Uterus (tissue), 2 donors: Measurements from ENCODE around the gene FOXN1.
"Not testable (repeated sequence)": the region's sequence is repeated elsewhere in the genome, so short reads cannot be mapped to it uniquely, and the experiment has no call there.

ENCODE experiments used
- POLR2A ChIP-seq, 2 donors: fragments of 450-650 bp; IDR thresholded peaks; one replicate each; pipeline ENCODE4 v1.6.1; 2016; ENCODE audit warnings: antibody characterized with exemption in 2 of 2, mild to moderate bottlenecking in 1 of 2, moderate library complexity in 1 of 2
- TF ChIP-seq, protein P1 (sequence below), 4 experiments: fragments of 200-600 bp in 2 of 4; fragments of 450-650 bp in 2 of 4; sonication (generic) in 2 of 4; IDR thresholded peaks; one replicate each; pipeline ENCODE4 v1.5.1; 2016 to 2019; ENCODE audit warnings: antibody characterized with exemption in 4 of 4, mild to moderate bottlenecking in 2 of 4, moderate library complexity in 1 of 4

DNA sequence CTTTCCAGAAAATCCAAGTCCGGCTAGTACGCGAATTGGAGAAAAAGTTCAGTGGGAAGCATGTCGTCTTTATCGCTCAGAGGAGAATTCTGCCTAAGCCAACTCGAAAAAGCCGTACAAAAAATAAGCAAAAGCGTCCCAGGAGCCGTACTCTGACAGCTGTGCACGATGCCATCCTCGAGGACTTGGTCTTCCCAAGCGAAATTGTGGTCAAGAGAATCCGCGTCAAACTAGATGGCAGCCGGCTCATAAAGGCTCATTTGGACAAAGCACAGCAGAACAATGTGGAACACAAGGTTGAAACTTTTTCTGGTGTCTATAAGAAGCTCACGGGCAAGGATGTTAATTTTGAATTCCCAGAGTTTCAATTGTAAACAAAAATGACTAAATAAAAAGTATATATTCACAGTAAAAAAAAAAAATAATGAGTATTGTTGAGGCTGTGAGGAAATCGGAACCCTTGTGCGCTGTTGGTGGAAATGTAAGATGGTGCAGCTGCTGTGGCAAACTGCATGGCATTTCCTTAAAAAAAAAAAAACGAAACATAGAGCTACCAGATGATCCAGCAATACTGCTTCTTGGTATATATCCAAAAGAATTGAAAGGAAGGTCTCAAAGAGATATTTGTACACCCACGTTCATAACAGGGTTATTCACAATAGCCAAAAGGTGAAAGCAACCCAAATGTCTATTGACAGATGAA, 38.0 kb upstream of the FOXN1 start:
- TF ChIP-seq, protein P1, sequence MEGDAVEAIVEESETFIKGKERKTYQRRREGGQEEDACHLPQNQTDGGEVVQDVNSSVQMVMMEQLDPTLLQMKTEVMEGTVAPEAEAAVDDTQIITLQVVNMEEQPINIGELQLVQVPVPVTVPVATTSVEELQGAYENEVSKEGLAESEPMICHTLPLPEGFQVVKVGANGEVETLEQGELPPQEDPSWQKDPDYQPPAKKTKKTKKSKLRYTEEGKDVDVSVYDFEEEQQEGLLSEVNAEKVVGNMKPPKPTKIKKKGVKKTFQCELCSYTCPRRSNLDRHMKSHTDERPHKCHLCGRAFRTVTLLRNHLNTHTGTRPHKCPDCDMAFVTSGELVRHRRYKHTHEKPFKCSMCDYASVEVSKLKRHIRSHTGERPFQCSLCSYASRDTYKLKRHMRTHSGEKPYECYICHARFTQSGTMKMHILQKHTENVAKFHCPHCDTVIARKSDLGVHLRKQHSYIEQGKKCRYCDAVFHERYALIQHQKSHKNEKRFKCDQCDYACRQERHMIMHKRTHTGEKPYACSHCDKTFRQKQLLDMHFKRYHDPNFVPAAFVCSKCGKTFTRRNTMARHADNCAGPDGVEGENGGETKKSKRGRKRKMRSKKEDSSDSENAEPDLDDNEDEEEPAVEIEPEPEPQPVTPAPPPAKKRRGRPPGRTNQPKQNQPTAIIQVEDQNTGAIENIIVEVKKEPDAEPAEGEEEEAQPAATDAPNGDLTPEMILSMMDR (IDR thresholded peaks at IDR 0.05), result not testable (repeated sequence)
- TF ChIP-seq POLR2A (IDR thresholded peaks at IDR 0.05), result not testable (repeated sequence)
